ENCODE results near the gene TMEM17. TPM values are rescaled to one million over a fixed set of nuclear protein-coding genes. Genes with fewer than 3 reads are reported as not detected.

TMEM17 gene
- total RNA-seq, 1 donor from 2014 or later, result 1.7 TPM

- ATAC-seq (ENCODE audit: poor library complexity) (no peak), DNase-seq (no peak)
- intact Hi-C loops (cut with DNase I), result no loop called here
These were observed 26.1 kb downstream of the TMEM17 start for GRCh38 chr2:62479917-62480316.

GRCh38 chr2:62478093-62478580, 27.9 kb downstream of the TMEM17 start:
- intact Hi-C loops (cut with DNase I), result no loop called here
- DNase-seq, result no peak
- peak; percentile 58 for ATAC-seq (ENCODE audit: poor library complexity)

- intact Hi-C loops (cut with DNase I), result no loop called here
- ATAC-seq (ENCODE audit: poor library complexity) (no peak), DNase-seq (no peak)
These were observed 28.4 kb downstream of the TMEM17 start for GRCh38 chr2:62477573-62477972.

- intact Hi-C loops (cut with DNase I), result no loop called here
- peak; percentile 16 for ATAC-seq (ENCODE audit: poor library complexity)
- DNase-seq, result peak; percentile 53
These were observed 30.6 kb downstream of the TMEM17 start for GRCh38 chr2:62475172-62476011.

- DNase-seq (no peak), ATAC-seq (ENCODE audit: poor library complexity) (no peak)
- intact Hi-C loops (cut with DNase I), result no loop called here
These were observed 31.8 kb downstream of the TMEM17 start for GRCh38 chr2:62474176-62474575.

GRCh38 chr2:62473246-62473827, 32.7 kb downstream of the TMEM17 start:
- ATAC-seq (ENCODE audit: poor library complexity) (no peak), DNase-seq (no peak)
- intact Hi-C loops (cut with DNase I), result no loop called here

- peak; percentile 25 for ATAC-seq (ENCODE audit: poor library complexity)
- intact Hi-C loops (cut with DNase I), result no loop called here
- no peak for DNase-seq
These were observed 33.7 kb downstream of the TMEM17 start for GRCh38 chr2:62472312-62472711.

- peak; percentile 76 for DNase-seq
- intact Hi-C loops (cut with DNase I), result no loop called here
- peak; percentile 63 for ATAC-seq (ENCODE audit: poor library complexity)
These were observed 34.2 kb downstream of the TMEM17 start for GRCh38 chr2:62471816-62472215.

GRCh38 chr2:62471404-62471803, 34.6 kb downstream of the TMEM17 start:
- no peak for DNase-seq
- intact Hi-C loops (cut with DNase I), result no loop called here
- no peak for ATAC-seq (ENCODE audit: poor library complexity)

GRCh38 chr2:62469548-62469947, 36.4 kb downstream of the TMEM17 start:
- intact Hi-C loops (cut with DNase I), result no loop called here
- ATAC-seq (ENCODE audit: poor library complexity) (no peak), DNase-seq (no peak)

- DNase-seq (no peak), ATAC-seq (ENCODE audit: poor library complexity) (no peak)
- intact Hi-C loops (cut with DNase I), result no loop called here
These were observed 36.9 kb downstream of the TMEM17 start for GRCh38 chr2:62469114-62469513.

- intact Hi-C loops (cut with DNase I), result no loop called here
These were observed 38.3 kb downstream of the TMEM17 start for GRCh38 chr2:62467475-62468321.

GRCh38 chr2:62467100-62467474, 38.9 kb downstream of the TMEM17 start:
- no peak for DNase-seq
- intact Hi-C loops (cut with DNase I), result no loop called here
- ATAC-seq (ENCODE audit: poor library complexity), result peak; percentile 23

More at GRCh38 chr2:62467475-62468321, 38.3 kb downstream of the TMEM17 start:
- peak; percentile 49 for ATAC-seq (ENCODE audit: poor library complexity)
- DNase-seq, result peak; percentile 64

- no peak for ATAC-seq (ENCODE audit: poor library complexity)
- DNase-seq, result no peak
- intact Hi-C loops (cut with DNase I), result no loop called here
These were observed 39.5 kb downstream of the TMEM17 start for GRCh38 chr2:62466503-62466854.

- intact Hi-C loops (cut with DNase I), result no loop called here
- no peak for ATAC-seq (ENCODE audit: poor library complexity)
- no peak for DNase-seq
These were observed 40.1 kb downstream of the TMEM17 start for GRCh38 chr2:62465741-62466502.

GRCh38 chr2:62465039-62465740, 40.8 kb downstream of the TMEM17 start:
- ATAC-seq (ENCODE audit: poor library complexity) (no peak), DNase-seq (no peak)
- intact Hi-C loops (cut with DNase I), result no loop called here

GRCh38 chr2:62464221-62465007, 41.6 kb downstream of the TMEM17 start:
- intact Hi-C loops (cut with DNase I), result no loop called here
- ATAC-seq (ENCODE audit: poor library complexity) (no peak), DNase-seq (no peak)

All from Right ventricle myocardium superior (tissue), 1 donor.